NCI-H774 (cell line): Measurements from ENCODE around the gene BTN3A1.

ENCODE experiments used
- DNase-seq: peaks from one replicate; lab custom pipeline; 2025; lab: John Stamatoyannopoulos, UW

The BTN3A1 gene

DNA sequence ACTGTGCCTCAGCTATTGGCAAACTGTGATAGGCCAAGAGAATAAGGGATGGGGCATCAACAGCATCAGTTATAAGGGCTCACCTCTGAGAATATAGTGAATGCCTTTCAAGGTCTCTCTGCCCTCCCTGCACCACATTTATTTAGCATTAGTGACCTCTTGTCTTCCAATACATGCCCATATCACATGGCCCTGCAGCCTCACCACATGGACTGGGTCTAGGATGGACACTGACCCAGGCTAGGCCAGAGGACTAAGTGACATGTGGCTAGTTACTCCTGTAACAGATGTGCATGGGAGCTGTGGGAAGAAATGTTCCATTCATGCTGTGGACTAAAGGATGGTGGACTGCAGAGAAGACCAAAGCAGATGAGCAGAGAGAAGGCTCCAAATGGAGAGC, 22.3 kb upstream of the BTN3A1 start:
- no peak for DNase-seq

DNA sequence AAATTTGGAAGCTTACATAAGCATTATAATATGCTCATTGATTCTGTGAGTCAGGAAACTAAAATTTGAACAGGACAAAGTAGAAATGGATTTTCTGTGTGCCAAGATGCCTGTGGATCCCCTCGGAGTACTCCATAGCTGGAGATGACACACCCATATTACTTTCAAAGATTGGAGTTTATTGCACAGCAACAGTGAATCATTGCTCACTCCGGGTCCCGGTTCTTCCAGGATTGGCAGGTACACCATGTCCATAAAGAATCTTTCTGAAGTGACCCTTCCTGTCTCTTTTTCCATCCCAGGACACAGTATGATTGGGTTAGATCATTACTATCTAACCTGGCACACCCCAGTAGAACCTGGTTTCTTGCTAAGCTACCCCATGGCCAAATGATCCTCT, 21.8 kb upstream of the BTN3A1 start:
- no peak for DNase-seq

DNA sequence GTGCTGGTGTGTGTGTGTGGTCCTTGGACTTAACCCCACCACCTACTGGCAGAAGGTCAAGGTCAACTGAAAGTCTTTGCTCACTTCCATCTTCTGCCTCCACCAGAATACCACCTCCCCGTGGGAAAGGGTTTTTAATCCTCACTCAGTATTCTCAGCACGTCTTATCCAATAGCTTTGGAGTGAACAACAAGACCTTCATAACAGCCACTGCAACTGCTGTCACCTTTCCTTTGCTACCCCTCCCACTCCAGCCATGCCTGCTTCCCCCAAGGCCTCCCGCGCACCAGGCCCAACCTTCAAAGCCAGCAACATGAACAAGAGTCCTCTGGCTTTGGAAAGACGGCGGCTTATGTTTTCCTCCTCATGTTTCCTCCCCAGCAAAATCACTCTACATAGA, 20.0 kb upstream of the BTN3A1 start:
- no peak for DNase-seq

DNA sequence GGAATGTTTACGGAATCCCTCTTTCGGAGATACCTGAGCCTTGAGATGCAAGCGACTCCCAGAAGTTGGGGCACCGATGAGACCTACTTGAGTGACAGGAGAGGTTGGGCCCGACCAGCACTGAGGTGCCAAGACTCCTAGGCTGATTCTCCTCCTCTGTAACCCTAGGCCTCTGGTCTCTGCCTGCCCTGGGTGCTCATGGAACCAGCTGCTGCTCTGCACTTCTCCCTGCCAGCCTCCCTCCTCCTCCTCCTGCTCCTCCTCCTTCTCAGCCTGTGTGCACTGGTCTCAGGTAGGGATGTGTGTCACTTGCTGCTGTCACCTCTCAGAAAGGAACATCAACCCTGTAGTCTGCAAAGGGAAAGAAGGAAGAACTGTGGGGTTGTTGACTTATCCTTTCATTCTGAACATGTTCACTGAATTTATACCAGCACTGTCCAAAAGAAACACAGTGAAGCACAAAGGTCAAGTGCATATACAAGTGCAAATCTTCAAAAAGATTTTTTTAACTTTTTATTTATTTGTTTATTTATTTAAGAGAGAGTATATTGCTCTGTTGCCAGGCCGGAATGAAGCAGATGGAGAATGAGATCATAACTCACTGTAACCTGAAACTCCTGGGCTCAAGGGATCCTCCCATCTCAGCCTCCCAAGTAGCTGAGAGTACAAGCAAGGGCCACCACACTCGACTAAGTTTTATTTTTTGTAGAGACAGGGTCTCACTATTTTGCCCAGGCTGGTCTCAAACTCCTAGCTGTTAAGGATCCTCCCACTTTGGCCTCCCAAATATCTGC, 18.3 kb upstream of the BTN3A1 start:
- DNase-seq = no peak

DNA sequence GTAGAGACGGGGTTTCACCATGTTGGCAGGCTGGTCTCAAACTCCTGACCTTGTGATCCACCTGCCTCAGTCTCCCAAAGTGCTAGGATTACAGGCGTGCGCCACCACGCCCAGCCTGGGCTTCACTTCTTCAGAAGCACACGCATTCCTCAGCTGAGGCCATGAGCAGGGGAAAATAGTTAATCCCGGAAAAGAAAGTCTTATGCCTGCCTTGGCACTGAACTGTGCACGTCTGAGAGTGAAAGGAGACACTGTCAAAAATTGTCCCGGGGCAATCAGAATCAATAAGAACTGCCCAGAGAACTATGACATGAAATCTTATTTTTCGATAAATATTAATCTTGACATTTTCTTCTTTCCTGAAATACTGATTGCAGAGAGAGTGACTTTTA, 16.3 kb upstream of the BTN3A1 start:
- no peak for DNase-seq

DNA sequence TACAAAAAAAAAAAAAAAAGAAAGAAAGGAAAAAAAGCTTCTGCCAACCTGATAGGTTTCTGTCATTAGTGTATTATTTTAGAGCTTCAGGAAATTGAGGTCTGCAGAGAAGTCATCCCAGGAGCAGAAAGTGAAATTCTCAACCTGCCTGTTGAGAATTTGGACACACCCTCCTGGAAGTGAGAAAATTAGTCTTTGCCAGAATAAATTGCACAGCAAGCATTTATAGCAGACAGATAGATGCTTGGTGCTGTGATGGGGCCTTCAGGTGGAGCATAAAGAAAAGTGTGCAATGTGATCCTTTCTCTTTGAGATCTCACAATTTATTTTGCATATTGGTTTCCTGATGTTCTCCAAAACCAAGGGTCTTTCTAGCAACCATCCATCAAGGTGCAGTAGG, 14.5 kb upstream of the BTN3A1 start:
- no peak for DNase-seq

DNA sequence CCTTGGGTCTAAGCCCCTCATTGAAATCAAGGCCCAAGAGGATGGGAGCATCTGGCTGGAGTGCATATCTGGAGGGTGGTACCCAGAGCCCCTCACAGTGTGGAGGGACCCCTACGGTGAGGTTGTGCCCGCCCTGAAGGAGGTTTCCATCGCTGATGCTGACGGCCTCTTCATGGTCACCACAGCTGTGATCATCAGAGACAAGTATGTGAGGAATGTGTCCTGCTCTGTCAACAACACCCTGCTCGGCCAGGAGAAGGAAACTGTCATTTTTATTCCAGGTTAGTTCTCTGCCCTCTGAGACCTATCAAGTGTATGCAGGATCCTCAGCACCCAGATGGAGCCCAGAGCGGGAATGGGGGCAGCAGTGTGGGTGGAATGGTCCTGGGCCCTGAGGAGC, 14.1 kb upstream of the BTN3A1 start:
- DNase-seq = no peak

DNA sequence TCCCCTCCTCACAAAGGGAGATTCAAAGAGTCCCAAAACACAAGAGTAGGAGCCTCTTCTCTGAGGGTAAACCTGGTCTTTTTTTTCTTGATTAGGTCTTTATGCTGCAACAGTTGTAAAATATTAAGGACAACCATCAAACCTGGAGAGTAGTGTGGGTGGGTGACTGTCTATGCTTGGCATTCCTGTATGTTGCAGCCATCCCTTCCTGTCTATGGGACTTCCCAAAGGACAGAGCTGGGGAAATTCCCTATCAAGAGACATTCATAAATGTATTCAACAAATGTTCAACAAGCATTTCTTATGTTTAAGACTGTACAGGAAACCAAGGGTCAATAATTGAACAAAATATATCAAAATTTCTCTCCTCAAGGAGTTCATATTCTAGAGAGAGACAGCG, 13.6 kb upstream of the BTN3A1 start:
- no peak for DNase-seq

DNA sequence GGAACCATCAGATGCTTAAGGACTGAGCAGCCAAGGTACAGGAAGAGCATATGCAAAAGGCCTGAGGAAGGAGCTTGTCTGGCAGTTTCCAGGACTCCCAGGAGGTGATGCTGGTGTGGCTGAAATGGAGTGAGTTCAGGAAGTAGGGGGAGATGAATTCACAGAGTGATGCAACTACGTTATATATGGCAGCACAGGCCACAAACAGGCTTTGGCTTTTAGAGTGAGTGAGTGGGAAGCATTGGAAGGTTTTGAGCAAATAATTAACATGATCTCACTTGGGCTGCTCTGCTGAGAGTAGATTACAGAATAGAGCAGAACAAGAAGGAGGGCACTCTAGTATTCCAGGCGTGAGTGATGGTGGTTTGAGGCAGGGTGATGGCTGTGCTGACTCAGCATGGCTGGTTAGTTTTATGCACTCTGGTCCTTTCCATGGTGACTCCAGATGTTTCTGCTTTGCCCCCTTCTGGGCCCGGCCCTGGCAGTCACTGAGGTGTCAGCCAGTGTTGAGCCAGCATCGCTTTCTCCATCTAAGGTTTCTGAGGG, 12.7 kb upstream of the BTN3A1 start:
- DNase-seq = no peak

DNA sequence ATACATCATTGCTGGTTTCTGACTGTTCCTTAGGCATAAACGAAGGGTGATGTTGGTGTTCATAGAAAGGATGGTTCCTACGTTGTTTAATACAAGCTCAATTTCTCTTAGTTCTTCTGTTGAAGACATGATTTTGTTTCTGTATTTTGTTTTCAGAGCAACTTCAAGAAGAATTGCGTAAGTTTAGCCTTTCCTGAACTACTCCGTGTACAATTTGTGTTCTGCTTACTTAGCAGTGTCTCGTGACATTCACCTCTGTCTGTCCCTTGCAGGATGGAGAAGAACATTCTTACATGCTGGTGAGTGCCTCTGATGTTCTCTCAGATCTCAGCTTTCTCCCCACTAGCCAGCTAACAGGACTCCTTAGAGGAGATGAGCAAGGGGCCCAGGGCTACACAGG, 11.5 kb upstream of the BTN3A1 start:
- no peak for DNase-seq

DNA sequence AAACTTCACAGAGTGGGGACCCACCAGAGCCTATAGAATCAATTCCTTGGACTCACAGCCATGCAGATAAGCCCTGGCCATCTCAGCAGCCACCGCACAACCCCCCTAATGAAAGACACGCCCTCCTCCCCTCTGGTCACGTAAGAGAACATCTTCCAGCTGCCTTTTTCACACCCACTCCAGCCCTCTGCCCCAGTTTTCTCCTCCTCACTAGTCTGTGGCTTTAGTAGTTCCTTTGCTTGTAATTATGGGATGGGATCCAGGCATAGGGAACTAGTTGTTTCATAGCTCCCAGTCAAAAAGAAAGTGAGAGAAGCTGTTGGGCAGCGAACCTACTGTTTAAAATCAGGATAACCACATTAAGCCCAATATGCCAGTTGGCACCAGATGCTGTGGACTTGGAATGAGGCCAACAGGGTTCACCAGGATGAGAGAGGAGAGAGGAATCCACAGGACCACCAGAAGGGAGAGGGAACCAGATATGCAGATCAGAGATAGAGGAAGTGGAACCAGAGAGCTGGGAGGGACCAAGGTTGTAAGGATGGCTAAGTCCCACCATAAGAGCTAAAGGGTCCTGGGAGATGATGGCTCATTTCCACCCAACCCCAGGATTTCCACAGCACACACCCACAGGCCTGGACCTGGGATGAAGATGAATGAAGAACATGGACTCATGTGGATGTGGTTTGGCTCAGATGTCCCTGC, 9.0 kb upstream of the BTN3A1 start:
- DNase-seq = no peak

DNA sequence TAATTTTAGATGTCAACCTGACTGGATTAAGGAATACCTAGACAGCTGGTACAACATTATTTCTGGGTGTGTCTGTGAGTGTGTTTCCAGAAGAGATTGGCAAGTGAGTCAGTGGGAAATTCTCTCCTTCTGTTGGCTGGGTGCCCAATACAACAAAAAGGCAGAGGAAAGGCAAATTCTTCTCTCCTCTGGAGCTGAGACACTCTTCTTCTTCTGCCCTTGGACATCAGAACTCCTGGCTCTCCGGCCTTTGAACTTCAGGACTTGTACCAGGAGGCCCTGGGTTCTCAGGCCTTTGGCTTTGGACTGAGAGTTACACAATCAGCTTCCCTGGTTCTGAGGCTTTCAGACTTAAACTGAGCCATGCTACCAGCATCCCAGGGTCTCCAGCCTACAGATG, 7.8 kb upstream of the BTN3A1 start:
- no peak for DNase-seq

DNA sequence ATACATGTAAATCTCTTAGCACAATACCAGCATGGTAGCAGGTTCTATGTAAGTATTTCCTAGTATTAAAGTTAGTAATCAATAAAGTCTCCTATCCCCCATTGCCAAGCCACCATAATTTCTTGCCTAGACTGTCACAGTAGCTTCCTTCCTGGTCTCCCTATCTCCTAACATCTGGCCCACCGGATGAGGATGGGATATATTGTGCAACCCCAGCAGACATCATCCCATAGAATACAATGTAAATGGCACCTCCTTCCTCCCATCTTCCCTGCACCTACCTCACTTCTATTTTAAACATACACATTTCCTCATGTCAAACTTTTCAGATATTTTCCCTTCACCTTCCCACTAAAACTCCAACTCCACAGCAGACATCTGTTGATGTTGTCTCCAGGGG, 3.5 kb upstream of the BTN3A1 start:
- no peak for DNase-seq

DNA sequence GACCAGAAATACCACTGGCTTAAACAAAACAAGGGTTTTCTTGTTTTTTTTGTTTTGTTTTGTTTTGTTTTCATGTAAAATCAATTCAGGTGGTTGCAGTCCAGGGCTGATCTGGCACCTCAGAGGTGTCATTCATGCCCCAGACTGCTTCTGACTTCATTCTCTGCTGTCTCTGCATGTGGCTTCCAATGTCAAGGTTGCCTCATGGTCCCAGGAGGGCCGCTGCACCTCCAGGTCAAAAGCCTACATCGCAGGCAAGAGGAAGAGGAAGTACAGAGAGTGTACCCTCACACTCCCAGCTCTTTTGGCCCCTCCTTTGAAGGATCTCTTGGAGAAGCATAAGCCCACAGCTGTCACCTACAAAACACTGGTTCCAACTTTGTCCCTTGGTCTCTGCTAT, 1.4 kb upstream of the BTN3A1 start:
- DNase-seq = no peak

DNA sequence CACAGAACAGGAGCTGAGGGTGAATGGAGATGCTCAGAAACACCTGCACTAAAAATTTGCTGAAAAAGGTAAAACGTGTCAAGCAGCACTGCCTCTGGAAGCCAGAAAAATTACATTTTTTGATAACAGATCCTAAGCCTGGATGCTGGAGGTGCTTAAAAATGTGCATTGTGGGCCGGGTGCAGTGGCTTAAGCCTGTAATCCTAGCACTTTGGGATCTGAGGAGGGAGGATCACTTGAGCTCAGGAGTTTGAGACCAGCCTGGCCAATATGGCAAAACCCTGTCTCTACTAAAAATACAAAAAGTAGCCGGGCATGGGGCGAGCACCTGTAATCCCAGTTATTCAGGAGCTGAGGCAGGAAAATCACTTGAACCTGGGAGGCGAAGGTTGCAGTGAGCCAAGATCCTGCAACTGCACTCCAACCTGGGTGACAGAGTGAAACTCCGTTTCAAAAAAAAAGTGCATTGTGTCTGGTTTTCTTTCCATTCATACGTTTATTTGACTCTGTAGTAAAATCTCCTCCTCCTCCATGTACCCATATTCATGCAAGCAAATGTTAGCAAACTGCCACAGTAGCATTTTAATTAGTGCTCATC, 587 bp upstream of the BTN3A1 start:
- DNase-seq = no peak

DNA sequence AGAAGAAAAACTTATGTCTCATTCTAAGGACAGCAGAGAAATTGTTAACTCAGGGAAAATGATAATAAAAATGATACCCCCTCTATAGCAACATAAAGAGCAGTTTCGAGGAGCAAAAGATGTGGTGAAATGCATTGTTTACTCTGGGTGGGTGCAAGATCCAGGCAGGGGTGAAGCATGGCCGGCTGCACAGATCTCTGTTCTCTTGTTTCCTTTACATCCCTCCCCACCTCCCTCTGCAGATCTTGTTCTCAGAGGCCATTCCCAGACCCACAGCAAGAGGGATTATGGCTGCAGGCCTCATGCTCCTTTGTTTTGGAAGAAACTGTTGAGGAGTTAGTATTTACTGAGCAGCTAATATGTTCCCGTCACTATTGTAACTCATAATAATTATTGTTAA, 1.8 kb downstream of the BTN3A1 start:
- DNase-seq = no peak

DNA sequence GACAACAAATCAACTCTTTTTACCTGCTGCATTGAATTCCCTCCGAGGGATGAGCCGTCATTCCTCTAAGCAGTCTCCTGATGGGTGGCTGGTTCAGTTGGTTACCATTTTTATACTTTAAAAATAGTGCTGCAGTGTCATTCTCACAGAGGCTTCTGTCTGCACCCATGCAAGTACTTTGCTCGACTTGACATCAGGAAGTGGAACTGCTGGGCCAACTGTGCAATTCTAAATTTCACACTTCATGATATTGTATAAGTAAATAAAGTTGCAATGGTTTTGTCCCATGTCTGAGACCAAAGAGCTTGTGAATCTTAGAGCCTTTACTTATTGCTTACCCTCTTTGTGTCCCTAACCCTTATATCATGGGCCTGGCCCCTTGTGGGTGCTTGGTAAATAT, 2.5 kb downstream of the BTN3A1 start:
- no peak for DNase-seq

DNA sequence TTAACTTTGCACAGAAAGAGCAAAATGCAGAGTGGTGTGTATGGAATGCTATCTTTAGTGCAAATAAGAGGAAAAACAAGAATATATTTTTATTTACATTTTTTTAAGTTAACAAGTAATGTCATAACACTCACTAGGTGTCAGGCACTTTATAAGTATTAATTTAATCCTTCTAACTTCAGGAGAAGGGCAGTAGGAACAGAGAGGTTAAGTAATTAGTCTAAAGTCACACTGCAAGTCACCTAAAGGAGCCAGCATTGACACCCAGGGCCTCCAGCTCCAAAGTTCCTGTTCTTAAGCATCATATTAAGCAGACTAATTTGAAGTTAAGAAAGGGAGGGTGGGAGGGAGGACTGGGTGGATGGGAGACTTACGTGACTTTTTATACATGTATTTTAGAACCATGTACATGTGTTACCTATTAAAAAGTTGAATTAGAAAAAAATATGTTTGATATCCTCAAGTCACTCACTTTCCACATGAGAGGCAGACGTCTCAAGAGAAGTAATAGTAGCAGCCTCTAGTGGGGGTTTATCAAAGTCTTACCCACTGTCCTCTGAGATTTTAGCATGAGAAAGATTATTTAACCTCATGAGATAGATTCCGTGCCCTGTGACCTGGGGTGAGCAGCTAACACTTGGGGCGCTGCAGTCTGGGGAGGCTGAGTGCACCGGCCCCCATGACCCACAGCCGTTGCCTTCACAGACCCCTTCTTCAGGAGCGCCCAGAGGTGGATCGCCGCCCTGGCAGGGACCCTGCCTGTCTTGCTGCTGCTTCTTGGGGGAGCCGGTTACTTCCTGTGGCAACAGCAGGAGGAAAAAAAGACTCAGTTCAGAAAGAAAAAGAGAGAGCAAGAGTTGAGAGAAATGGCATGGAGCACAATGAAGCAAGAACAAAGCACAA, 7.0 kb downstream of the BTN3A1 start:
- DNase-seq = no peak

DNA sequence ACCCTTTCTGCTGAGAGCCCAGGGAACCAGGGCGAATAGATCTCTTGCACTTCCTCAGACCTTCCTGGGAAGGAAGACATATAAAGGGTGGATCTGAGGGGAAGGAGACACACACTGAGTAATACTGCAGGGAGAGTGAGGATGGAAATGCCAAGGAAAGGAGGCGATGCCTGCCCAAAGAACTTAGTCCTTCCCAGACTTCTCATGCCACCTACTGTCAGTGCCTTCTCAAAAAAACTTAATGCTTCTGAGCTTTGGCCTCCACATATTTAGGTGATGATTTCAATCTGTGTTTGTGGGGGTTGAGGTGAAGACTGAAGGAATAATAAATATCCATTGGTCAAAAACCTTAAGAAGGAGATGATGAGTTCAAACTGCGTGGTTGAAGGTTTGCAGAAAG, 9.7 kb downstream of the BTN3A1 start:
- no peak for DNase-seq

DNA sequence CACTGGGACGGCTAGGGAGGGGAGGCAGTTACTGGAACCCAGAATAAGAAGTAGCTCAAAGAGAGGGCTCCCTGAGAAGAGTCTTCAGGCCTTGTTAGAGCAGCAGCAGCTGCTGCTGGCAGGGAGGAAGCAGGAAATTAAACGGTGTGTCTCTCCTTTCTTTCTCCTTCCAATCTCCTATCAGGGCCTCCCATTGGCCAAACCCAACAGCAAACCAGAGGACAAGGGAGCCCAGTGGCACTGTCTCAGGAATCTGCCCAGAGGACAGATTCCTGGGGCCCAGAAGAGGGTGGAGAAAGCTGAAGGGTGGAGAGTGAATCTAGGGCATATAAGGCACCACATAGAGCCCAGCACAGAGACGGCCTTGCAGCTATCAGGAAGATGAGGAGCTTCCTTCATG, 10.2 kb downstream of the BTN3A1 start:
- no peak for DNase-seq

DNA sequence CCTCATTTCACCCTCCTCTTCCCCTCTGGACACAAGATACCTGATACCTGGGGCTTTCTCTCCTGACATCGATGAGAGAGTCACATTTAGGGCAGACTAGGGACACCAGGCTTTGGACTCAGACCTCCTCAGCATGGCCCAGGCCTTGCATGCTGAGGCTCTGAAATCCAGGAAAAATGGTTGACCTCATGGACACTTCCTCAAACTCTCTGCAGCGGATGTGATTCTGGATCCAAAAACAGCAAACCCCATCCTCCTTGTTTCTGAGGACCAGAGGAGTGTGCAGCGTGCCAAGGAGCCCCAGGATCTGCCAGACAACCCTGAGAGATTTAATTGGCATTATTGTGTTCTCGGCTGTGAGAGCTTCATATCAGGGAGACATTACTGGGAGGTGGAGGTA, 10.9 kb downstream of the BTN3A1 start:
- DNase-seq = no peak

DNA sequence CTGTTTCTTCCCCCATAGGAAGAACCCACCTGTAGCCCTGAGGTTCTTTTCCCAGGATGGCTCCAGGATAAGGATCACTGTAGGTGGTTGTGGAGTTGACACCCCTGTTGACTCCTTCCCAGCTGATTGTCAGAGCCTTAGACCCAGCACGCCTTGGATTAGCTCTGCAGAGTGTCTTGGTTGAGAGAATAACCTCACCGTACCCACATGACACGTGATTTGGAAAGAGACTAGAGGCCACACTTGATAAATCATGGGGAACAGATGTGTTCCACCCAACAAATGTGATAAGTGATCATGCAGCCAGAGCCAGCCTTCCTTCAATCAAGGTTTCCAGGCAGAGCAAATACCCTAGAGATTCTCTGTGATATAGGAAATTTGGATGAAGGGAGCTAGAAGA, 12.2 kb downstream of the BTN3A1 start:
- no peak for DNase-seq
